ENCODE results near the gene LAMB3.

- TF ChIP-seq CTCF (conservative IDR thresholded peaks at IDR 0.05) (no peak), EZH2 (IDR thresholded peaks at IDR 0.05; ENCODE audit: low read depth) (no peak)
Observed at GRCh38 chr1:209655411-209656231, 3.4 kb upstream of the LAMB3 start.

Data from PC-9 (cell line).